Stomach (tissue), 4 donors: ENCODE results near the gene CD151.

Experiments
- CTCF ChIP-seq, 7 experiments: fragments of 450-650 bp in 4 of 7; fragments of 200-600 bp in 3 of 7; sonication (generic) in 3 of 7; IDR thresholded peaks; one replicate each; pipeline ENCODE4 v1.5.1; 2016 to 2019; ENCODE audit warnings: antibody characterized with exemption in 7 of 7, control low read depth in 2 of 7, mild to moderate bottlenecking in 1 of 7
- EP300 ChIP-seq: sonication (generic); formaldehyde crosslinking; IDR thresholded peaks from one replicate; pipeline ENCODE4 v1.6.1; 2017; ENCODE audit warnings: antibody characterized with exemption
- POLR2A ChIP-seq, 4 donors: fragments of 450-650 bp; IDR thresholded peaks; one replicate each; pipeline ENCODE4 v1.6.1; 2016; ENCODE audit warnings: antibody characterized with exemption in 4 of 4, control low read depth in 2 of 4, mild to moderate bottlenecking in 1 of 4, moderate library complexity in 1 of 4
- POLR2AphosphoS5 ChIP-seq, 3 donors: sonication (generic); formaldehyde crosslinking; IDR thresholded peaks; one replicate each; pipeline ENCODE4 v1.6.1; 2016; ENCODE audit warnings: antibody characterized with exemption in 3 of 3

GRCh38 chr11:803770-804598, 28.8 kb upstream of the CD151 start:
- TF ChIP-seq CTCF (IDR thresholded peaks at IDR 0.05) (no peak), POLR2A (IDR thresholded peaks at IDR 0.05) (no peak), EP300 (no peak), POLR2AphosphoS5 (IDR thresholded peaks at IDR 0.05) (no peak)
